Esophagus muscularis mucosa (tissue), 3 donors: Measurements from ENCODE around the gene GRHL1.

Experiments
- POLR2A ChIP-seq: fragments of 450-650 bp; IDR thresholded peaks from one replicate; pipeline ENCODE4 v1.6.1; 2017; ENCODE audit warnings: antibody characterized with exemption, moderate library complexity, mild to moderate bottlenecking, low read depth
- POLR2AphosphoS5 ChIP-seq, 2 donors: sonication (generic); formaldehyde crosslinking; IDR thresholded peaks; one replicate each; pipeline ENCODE4 v1.6.1; 2017; ENCODE audit warnings: antibody characterized with exemption in 2 of 2
- TF ChIP-seq, protein P1 (sequence below), 3 experiments: fragments of 200-600 bp in 2 of 3; fragments of 450-650 bp in 1 of 3; sonication (generic) in 2 of 3; IDR thresholded peaks; one replicate each; pipeline ENCODE4 v1.5.1; 2017 to 2019; ENCODE audit warnings: antibody characterized with exemption in 3 of 3, mild to moderate bottlenecking in 2 of 3, moderate library complexity in 1 of 3

DNA sequence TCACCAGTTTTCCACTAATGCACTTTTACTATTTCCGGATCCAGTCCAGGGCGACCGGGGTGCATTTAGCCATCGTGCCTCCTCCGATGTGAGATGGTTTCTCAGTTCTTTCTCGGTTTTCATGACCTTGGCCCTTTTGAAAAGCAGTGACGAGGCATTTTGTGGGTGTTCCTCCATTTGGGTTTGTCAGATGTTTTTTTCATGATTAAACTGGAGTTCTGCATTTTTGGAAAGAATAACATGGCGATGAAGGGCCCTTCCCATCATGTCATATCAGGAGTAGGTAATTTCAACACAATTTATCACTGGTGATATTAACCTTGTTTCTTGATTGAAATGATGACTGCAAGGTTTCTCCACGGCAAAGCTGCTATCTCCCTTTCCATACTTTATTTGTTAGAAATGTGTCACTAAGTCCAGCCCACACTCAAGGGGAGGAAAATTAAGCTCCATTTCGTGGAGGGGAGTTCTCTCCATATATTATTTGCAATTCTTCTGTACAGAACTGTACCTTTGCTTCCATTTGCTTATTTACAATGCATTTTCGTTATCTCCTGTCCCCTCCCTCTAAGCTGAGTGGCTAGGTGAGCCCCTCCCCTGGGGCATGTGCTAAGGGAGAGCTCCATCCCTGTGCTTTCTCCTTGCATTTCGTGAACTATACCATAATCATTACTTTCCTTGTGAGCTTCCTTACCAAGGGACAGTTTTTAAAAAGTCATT is 83.0 kb downstream of the GRHL1 start:
- TF ChIP-seq, protein P1, sequence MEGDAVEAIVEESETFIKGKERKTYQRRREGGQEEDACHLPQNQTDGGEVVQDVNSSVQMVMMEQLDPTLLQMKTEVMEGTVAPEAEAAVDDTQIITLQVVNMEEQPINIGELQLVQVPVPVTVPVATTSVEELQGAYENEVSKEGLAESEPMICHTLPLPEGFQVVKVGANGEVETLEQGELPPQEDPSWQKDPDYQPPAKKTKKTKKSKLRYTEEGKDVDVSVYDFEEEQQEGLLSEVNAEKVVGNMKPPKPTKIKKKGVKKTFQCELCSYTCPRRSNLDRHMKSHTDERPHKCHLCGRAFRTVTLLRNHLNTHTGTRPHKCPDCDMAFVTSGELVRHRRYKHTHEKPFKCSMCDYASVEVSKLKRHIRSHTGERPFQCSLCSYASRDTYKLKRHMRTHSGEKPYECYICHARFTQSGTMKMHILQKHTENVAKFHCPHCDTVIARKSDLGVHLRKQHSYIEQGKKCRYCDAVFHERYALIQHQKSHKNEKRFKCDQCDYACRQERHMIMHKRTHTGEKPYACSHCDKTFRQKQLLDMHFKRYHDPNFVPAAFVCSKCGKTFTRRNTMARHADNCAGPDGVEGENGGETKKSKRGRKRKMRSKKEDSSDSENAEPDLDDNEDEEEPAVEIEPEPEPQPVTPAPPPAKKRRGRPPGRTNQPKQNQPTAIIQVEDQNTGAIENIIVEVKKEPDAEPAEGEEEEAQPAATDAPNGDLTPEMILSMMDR (IDR thresholded peaks at IDR 0.05), result no peak
- TF ChIP-seq POLR2AphosphoS5 (IDR thresholded peaks at IDR 0.05) (no peak), POLR2A (no peak)
